ENCODE results near the gene GRK1.
"Not testable (repeated sequence)": the region's sequence is repeated elsewhere in the genome, so short reads cannot be mapped to it uniquely, and the experiment has no call there.

GRK1 gene

GRCh38 chr13:113750554-113751399 is 83.8 kb downstream of the GRK1 start:
- no peak overlapping the region for H3K4me3 ChIP-seq (ENCODE audit: low read depth, low read length)
- TF ChIP-seq, protein P1, sequence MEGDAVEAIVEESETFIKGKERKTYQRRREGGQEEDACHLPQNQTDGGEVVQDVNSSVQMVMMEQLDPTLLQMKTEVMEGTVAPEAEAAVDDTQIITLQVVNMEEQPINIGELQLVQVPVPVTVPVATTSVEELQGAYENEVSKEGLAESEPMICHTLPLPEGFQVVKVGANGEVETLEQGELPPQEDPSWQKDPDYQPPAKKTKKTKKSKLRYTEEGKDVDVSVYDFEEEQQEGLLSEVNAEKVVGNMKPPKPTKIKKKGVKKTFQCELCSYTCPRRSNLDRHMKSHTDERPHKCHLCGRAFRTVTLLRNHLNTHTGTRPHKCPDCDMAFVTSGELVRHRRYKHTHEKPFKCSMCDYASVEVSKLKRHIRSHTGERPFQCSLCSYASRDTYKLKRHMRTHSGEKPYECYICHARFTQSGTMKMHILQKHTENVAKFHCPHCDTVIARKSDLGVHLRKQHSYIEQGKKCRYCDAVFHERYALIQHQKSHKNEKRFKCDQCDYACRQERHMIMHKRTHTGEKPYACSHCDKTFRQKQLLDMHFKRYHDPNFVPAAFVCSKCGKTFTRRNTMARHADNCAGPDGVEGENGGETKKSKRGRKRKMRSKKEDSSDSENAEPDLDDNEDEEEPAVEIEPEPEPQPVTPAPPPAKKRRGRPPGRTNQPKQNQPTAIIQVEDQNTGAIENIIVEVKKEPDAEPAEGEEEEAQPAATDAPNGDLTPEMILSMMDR (IDR thresholded peaks at IDR 0.05; ENCODE audit: low read depth, low read length, missing control alignments) = no peak
- no peak for DNase-seq (ENCODE audit: low read depth)
- in situ Hi-C loops (cut with HindIII; ENCODE audit: low sequenced_read_pairs) = no loop called here

DNA sequence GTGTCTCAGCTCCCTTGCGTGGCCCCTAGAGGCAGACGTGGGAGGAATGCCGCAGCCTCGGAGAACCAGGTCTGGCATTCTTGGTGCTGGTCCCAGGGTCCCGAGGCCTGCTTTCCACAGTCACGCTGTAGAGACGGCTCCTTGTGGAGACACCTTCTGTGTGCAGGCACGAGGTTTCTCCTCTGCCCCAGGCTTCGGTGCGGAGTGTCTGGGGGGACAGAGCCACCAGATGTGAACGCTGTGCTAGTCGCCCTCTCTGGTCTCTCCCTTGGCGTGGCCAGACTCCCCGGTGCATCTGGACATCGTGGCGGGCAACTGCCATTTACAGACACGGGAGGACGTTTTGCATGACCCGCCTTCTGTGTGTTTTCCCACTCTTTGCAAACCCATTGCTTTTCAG is 84.5 kb downstream of the GRK1 start:
- in situ Hi-C loops (cut with HindIII; ENCODE audit: low sequenced_read_pairs) = no loop called here
- no peak for DNase-seq (ENCODE audit: low read depth)
- H3K4me3 ChIP-seq (ENCODE audit: low read depth, low read length) = no peak overlapping the region
- TF ChIP-seq, protein P1 (IDR thresholded peaks at IDR 0.05; ENCODE audit: low read depth, low read length, missing control alignments) = no peak

GRCh38 chr13:113752211-113752986 is 85.4 kb downstream of the GRK1 start:
- DNase-seq (ENCODE audit: low read depth); H3K4me3 ChIP-seq (ENCODE audit: low read depth, low read length); in situ Hi-C loops (cut with HindIII; ENCODE audit: low sequenced_read_pairs): not testable (repeated sequence)

- TF ChIP-seq, protein P1 (IDR thresholded peaks at IDR 0.05; ENCODE audit: low read depth, low read length, missing control alignments) = no peak
- DNase-seq (ENCODE audit: low read depth) = no peak
- H3K4me3 ChIP-seq (ENCODE audit: low read depth, low read length) = no peak overlapping the region
- in situ Hi-C loops (cut with HindIII; ENCODE audit: low sequenced_read_pairs) = no loop called here
These were observed 86.2 kb downstream of the GRK1 start for GRCh38 chr13:113753171-113753570.

- in situ Hi-C loops (cut with HindIII; ENCODE audit: low sequenced_read_pairs) = no loop called here
- no peak overlapping the region for H3K4me3 ChIP-seq (ENCODE audit: low read depth, low read length)
- TF ChIP-seq, protein P1 (IDR thresholded peaks at IDR 0.05; ENCODE audit: low read depth, low read length, missing control alignments) = no peak
- no peak for DNase-seq (ENCODE audit: low read depth)
These were observed 87.2 kb downstream of the GRK1 start for GRCh38 chr13:113754242-113754641.

DNA sequence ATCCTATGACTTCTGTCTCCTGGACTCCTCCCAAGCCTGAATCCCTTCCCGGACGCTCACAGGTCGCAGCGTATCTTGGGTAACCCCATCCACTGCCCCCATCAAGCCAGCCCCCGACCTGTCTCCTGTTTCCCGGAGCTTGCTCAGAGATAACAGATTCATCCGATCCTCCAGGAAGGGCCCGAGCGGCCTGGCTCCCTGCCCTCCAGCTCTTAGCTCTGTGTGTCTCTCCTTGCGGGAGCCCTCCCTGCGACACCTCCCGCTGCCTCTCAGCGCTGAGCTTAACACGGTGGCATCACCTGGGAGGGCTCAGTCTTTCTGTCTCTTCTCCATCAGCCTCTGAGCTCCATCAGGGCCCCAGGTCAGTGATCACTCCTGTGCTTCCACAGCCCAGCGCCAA is 87.7 kb downstream of the GRK1 start:
- in situ Hi-C loops (cut with HindIII; ENCODE audit: low sequenced_read_pairs) = no loop called here
- no peak for DNase-seq (ENCODE audit: low read depth)
- TF ChIP-seq, protein P1 (IDR thresholded peaks at IDR 0.05; ENCODE audit: low read depth, low read length, missing control alignments) = no peak
- H3K4me3 ChIP-seq (ENCODE audit: low read depth, low read length) = no peak overlapping the region

All from astrocyte of the cerebellum (primary cell).